SK-N-SH (cell line): ENCODE results near the gene SMCO4. TPM values are rescaled to one million over a fixed set of nuclear protein-coding genes. Genes with fewer than 3 reads are reported as not detected.

Experiments
- CTCF ChIA-PET: fragments of 300-600, 350-600 bp; formaldehyde crosslinking; extraction: SDS; loops from one replicate; lab custom pipeline; 2021; lab: Yijun Ruan, JAX
- POLR2A ChIA-PET: fragments of 350-600 bp; sonication (Branson Sonifier 250); formaldehyde crosslinking; extraction: SDS; loops from one replicate; lab custom pipeline; 2020; ENCODE audit warnings: antibody characterized with exemption, inconsistent platforms; lab: Yijun Ruan, JAX
- DNase-seq: peaks from one replicate; pipeline ENCODE4 v3.0.0; 2012
- H2AFZ ChIP-seq: fragments of 200-600 bp; sonication (generic); 2 replicates; pipeline ENCODE4 v1.8.1; 2016; ENCODE audit warnings: antibody characterized with exemption, mild to moderate bottlenecking, low read depth
- H3F3A ChIP-seq: fragments of 200-600 bp; sonication (generic); replicated peaks from 2 replicates; pipeline ENCODE3; 2016; ENCODE audit warnings: antibody characterized with exemption, mild to moderate bottlenecking; ENCODE audit not compliant: insufficient read depth
- H3K27ac ChIP-seq, 2 experiments: fragments of 200-500 bp in 1 of 2; fragments of 200-600 bp in 1 of 2; sonication (Bioruptor generic) in 1 of 2; sonication (generic), shearing (Covaris generic) in 1 of 2; 2 replicates each; pipeline versions ENCODE4 v1.5.1 to v1.6.1; 2014 to 2016; ENCODE audit warnings: low read depth in 2 of 2, inconsistent platforms in 1 of 2, low read length in 1 of 2, mild to moderate bottlenecking in 1 of 2, mixed read lengths in 1 of 2
- H3K27me3 ChIP-seq: fragments of 200-600 bp; sonication (generic), shearing (Covaris generic); 2 replicates; pipeline ENCODE4 v1.6.1; 2016; ENCODE audit warnings: mixed run types; ENCODE audit not compliant: insufficient read depth
- H3K36me3 ChIP-seq, 2 experiments: fragments of 200-500 bp in 1 of 2; fragments of 200-600 bp in 1 of 2; sonication (Bioruptor generic) in 1 of 2; sonication (generic) in 1 of 2; replicated peaks in 1 of 2; 2 replicates each; pipeline versions ENCODE3 to v1.5.1; 2014 to 2016; ENCODE audit warnings: low read length in 1 of 2, mild to moderate bottlenecking in 1 of 2; ENCODE audit not compliant: insufficient read depth in 2 of 2, control insufficient read depth in 1 of 2
- H3K4me1 ChIP-seq, 2 experiments: fragments of 200-500 bp in 1 of 2; fragments of 200-600 bp in 1 of 2; sonication (Bioruptor generic) in 1 of 2; sonication (generic), shearing (Covaris generic) in 1 of 2; 2 replicates each; pipeline versions ENCODE4 v1.5.1 to v1.6.1; 2014 to 2016; ENCODE audit warnings: low read depth in 1 of 2, low read length in 1 of 2, mixed run types in 1 of 2; ENCODE audit not compliant: insufficient read depth in 2 of 2, control insufficient read depth in 1 of 2
- H3K4me2 ChIP-seq: fragments of 200-600 bp; sonication (generic), shearing (Covaris generic); 2 replicates; pipeline ENCODE4 v1.6.1; 2017; ENCODE audit warnings: mixed run types
- H3K4me3 ChIP-seq, 2 experiments: fragments of 200-500 bp in 1 of 2; fragments of 200-600 bp in 1 of 2; sonication (Bioruptor generic) in 1 of 2; sonication (generic), shearing (Covaris generic) in 1 of 2; 2 replicates each; pipeline versions ENCODE4 v1.5.1 to v1.8.1; 2014 to 2016; ENCODE audit warnings: low read depth in 2 of 2, inconsistent platforms in 1 of 2, low read length in 1 of 2, mild to moderate bottlenecking in 1 of 2, mixed read lengths in 1 of 2, moderate library complexity in 1 of 2
- H3K79me2 ChIP-seq: fragments of 200-600 bp; sonication (generic); 2 replicates; pipeline ENCODE4 v1.8.1; 2017; ENCODE audit warnings: mild to moderate bottlenecking; ENCODE audit not compliant: insufficient read depth
- H3K9ac ChIP-seq: fragments of 200-600 bp; sonication (generic); 2 replicates; pipeline ENCODE4 v1.6.1; 2017; ENCODE audit warnings: mixed run types
- H3K9me2 ChIP-seq: fragments of 200-600 bp; sonication (generic); 2 replicates; pipeline ENCODE4 v1.6.1; 2017; ENCODE audit warnings: mixed run types
- H3K9me3 ChIP-seq: fragments of 200-600 bp; sonication (generic); 2 replicates; pipeline ENCODE4 v1.6.1; 2017; ENCODE audit warnings: mixed run types, mild to moderate bottlenecking, moderate library complexity
- H4K20me1 ChIP-seq: fragments of 200-600 bp; sonication (generic); 2 replicates; pipeline ENCODE4 v1.6.1; 2017; ENCODE audit warnings: mild to moderate bottlenecking, mixed run types; ENCODE audit not compliant: insufficient read depth
- ELF1 ChIP-seq: IDR thresholded peaks from 2 replicates; pipeline ENCODE4 v1.4.0; 2012
- EP300 ChIP-seq, 2 experiments: IDR thresholded peaks; 2 replicates each; pipeline versions ENCODE4 v1.4.0 to v1.6.1; 2012; ENCODE audit warnings: borderline replicate concordance in 1 of 2, low read depth in 1 of 2, low read length in 1 of 2
- FOXM1 ChIP-seq: IDR thresholded peaks from 2 replicates; pipeline ENCODE4 v1.4.0; 2012; ENCODE audit warnings: low read depth, mild to moderate bottlenecking
- RXRA ChIP-seq: IDR thresholded peaks from 2 replicates; pipeline ENCODE4 v1.4.0; 2012; ENCODE audit warnings: low read depth, mild to moderate bottlenecking, borderline replicate concordance
- TCF12 ChIP-seq: IDR thresholded peaks from 2 replicates; pipeline ENCODE4 v1.4.0; 2012
- WGBS: methylation state at CpG from one replicate; pipeline ENCODE4 v1.1.6; 2017; ENCODE audit warnings: low lambda C conversion rate; 5-methylcytosine and 5-hydroxymethylcytosine counted together
- polyA plus RNA-seq, 3 experiments: library from polyadenylated mRNA; depleted of rRNA; stranded (reverse); fragments of >200 nt; gene quantifications; 2 replicates each; pipeline ENCODE4 v1.2.3, GENCODE V29; 2012
- TF ChIP-seq, protein P1 (sequence below): IDR thresholded peaks from 2 replicates; pipeline ENCODE4 v1.6.1; 2012; ENCODE audit warnings: mild to moderate bottlenecking, low read depth, low read length, moderate library complexity
- TF ChIP-seq, protein P2 (sequence below): IDR thresholded peaks from 2 replicates; pipeline ENCODE4 v1.4.0; 2012; ENCODE audit warnings: low read depth, borderline replicate concordance

Gene SMCO4
- polyA plus RNA-seq, 1 of the 3 experiments (the other 2 are of a cell fraction): 9.0 TPM

DNA sequence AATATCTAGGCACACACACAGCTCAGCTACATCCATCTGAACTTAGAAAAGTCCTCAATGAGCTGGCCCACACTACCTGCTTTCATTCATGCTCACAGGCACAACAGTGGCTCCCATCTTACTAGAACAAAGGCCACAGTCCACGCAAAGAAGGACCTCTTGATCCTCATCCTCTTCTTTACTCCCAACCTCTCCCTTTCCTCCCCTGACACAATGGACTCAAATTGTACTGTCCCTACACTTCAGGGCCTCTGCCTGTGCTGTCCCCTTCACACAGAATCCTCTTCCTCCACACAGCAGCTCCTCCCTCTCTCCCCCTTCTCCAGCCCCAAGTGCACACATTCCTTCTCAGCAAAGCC lies 12.7 kb downstream of the SMCO4 start (continued):
- TF ChIP-seq, protein P1, sequence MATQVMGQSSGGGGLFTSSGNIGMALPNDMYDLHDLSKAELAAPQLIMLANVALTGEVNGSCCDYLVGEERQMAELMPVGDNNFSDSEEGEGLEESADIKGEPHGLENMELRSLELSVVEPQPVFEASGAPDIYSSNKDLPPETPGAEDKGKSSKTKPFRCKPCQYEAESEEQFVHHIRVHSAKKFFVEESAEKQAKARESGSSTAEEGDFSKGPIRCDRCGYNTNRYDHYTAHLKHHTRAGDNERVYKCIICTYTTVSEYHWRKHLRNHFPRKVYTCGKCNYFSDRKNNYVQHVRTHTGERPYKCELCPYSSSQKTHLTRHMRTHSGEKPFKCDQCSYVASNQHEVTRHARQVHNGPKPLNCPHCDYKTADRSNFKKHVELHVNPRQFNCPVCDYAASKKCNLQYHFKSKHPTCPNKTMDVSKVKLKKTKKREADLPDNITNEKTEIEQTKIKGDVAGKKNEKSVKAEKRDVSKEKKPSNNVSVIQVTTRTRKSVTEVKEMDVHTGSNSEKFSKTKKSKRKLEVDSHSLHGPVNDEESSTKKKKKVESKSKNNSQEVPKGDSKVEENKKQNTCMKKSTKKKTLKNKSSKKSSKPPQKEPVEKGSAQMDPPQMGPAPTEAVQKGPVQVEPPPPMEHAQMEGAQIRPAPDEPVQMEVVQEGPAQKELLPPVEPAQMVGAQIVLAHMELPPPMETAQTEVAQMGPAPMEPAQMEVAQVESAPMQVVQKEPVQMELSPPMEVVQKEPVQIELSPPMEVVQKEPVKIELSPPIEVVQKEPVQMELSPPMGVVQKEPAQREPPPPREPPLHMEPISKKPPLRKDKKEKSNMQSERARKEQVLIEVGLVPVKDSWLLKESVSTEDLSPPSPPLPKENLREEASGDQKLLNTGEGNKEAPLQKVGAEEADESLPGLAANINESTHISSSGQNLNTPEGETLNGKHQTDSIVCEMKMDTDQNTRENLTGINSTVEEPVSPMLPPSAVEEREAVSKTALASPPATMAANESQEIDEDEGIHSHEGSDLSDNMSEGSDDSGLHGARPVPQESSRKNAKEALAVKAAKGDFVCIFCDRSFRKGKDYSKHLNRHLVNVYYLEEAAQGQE: no peak
- no peak for TF ChIP-seq RXRA
- TF ChIP-seq FOXM1: no peak
- TF ChIP-seq, protein P2, sequence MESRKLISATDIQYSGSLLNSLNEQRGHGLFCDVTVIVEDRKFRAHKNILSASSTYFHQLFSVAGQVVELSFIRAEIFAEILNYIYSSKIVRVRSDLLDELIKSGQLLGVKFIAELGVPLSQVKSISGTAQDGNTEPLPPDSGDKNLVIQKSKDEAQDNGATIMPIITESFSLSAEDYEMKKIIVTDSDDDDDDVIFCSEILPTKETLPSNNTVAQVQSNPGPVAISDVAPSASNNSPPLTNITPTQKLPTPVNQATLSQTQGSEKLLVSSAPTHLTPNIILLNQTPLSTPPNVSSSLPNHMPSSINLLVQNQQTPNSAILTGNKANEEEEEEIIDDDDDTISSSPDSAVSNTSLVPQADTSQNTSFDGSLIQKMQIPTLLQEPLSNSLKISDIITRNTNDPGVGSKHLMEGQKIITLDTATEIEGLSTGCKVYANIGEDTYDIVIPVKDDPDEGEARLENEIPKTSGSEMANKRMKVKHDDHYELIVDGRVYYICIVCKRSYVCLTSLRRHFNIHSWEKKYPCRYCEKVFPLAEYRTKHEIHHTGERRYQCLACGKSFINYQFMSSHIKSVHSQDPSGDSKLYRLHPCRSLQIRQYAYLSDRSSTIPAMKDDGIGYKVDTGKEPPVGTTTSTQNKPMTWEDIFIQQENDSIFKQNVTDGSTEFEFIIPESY: no peak

DNA sequence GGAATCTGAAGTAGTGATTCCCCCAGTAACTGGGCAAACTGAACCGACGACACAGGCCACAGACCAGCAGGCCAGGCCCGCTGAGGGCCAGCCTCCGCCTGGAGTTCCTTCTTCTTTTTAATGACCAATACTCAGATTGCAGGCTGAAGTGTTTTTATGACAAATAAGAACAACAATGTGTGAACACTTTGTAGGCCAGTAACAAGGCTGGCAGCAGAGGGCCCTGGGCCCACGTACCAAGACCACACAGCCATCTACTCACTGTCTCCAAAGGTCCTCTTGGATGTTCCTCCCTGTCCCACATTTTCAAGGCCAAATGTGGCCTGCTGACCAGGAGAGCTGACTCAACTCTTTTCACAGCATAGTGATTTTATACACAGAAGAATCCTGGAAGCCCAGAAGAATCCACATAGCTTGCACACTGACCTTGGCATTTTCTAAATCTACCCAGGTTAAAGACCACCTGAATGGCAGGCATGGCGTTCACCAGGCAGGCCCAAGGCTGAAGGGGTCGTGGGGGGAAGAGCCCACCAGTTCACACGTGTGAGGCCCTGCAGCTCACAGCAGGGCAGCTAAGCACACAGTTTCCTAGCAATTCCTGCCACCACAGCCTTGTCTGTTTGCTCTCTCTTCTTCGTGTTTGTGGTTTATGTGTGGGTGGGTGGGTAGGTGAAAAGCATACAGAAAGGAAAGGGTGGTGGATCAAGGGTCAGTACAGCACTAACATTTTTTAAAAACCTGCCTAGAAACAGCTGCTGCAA lies 13.3 kb downstream of the SMCO4 start:
- TF ChIP-seq TCF12 (no peak), EP300 (IDR thresholded peaks at IDR 0.05; ENCODE audit: borderline replicate concordance in 1 of 2, low read depth in 1 of 2, low read length in 1 of 2) (no peak), ELF1 (no peak)
- TF ChIP-seq, protein P1: no peak
- Histone ChIP-seq H3K36me3 (no peaks in the 10 kb centered on the region), H3K9ac (no peak overlapping the region), H2AFZ (no peak overlapping the region), H4K20me1 (no peaks in the 10 kb centered on the region), H3K27ac (no peak overlapping the region), H3K4me2 (no peak overlapping the region), H3K4me3 (no peak overlapping the region), H3K9me2 (no peaks in the 10 kb centered on the region), H3F3A (no peaks in the 10 kb centered on the region), H3K79me2 (no peaks in the 10 kb centered on the region), H3K4me1 (no peaks in the 10 kb centered on the region), H3K9me3 (no peaks in the 10 kb centered on the region), H3K27me3 (no peaks in the 10 kb centered on the region)
- DNase-seq: no peak
- ChIA-PET POLR2A (no interaction called here), CTCF (interaction anchor here (1.0 to 2.1 kb wide), 4 partner anchors 10 to 305 kb away, joined by 3 to 10 read pairs (median 4); no protein-coding TSS in a partner anchor)
- WGBS: 84% methylated on average over 9 of the region's 9 CpGs
